Measurements from ENCODE around the gene B4GALNT3. TPM values are rescaled to one million over a fixed set of nuclear protein-coding genes. Genes with fewer than 3 reads are reported as not detected.

B4GALNT3 gene
- total and polyA plus RNA-seq, 2 experiments from 2014 or later = 2.8 to 15.8 TPM

DNA sequence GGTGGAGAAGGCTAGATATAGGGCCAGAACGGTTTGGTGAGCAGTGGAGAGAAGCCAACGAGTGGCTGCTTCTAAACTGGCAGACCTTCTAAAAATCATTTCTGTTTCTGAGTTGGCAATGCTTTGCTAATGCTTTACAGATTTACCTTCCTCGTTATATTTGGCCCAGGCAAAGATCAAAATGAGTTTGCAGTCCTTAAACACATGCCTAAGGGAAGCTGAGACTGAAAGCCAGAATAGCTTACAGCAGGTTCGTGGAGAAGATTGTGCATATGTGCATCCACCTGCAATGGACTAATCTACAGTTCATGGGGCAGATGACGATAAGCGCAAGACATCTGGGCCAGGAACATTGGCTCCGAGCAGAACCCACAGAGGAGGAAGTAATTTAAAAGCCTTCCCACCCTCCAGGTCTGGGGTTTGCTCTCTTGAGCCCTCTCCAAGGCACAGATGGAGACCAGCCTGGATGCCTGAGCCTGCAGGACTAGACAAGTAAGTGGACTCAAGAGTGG, 104.1 kb downstream of the B4GALNT3 start:
- H3K4me2 ChIP-seq = no peak overlapping the region
- no peaks in the 10 kb centered on the region for H3K27me3 ChIP-seq (ENCODE audit: insufficient read depth)

More for the DNA sequence above, 104.1 kb downstream of the B4GALNT3 start:
- Histone ChIP-seq H3F3A (replicated peaks; ENCODE audit: low read depth) (no peaks in the 10 kb centered on the region), H3K4me3 (no peak overlapping the region), H3K79me2 (replicated peaks; ENCODE audit: insufficient read depth) (no peaks in the 10 kb centered on the region), H3K27ac (ENCODE audit: low read depth) (no peak overlapping the region), H3K4me1 (ENCODE audit: insufficient read depth) (no peaks in the 10 kb centered on the region), H4K20me1 (replicated peaks; ENCODE audit: insufficient read depth) (no peaks in the 10 kb centered on the region), H3K36me3 (ENCODE audit: insufficient read depth) (no peaks in the 10 kb centered on the region), H3K9me2 (ENCODE audit: insufficient read depth) (no peaks in the 10 kb centered on the region), H2AFZ (no peak overlapping the region)
- Mint-ChIP-seq H3K27ac (no peak overlapping the region), H3K4me1 (no peaks in the 10 kb centered on the region; the same call in 2 of the 3 replicates), H3K4me3 (no peak overlapping the region), H3K36me3 (ENCODE audit: low read depth) (no peaks in the 10 kb centered on the region; the same call in 2 of the 3 replicates), H3K9me3 (no peaks in the 10 kb centered on the region), H3K27me3 (ENCODE audit: insufficient read depth, low read depth, poor library complexity) (peaks cover 24% of the 10 kb centered on the region)
- DNase-seq (ENCODE audit: low spot score) (no peak), ATAC-seq (no peak)
- TF ChIP-seq ZNF114 (CRISPR knock-in tag; IDR thresholded peaks at IDR 0.05) = no peak
- no peak for TF ChIP-seq NANOG (IDR thresholded peaks at IDR 0.05; ENCODE audit: borderline replicate concordance)
- TF ChIP-seq, protein P1, sequence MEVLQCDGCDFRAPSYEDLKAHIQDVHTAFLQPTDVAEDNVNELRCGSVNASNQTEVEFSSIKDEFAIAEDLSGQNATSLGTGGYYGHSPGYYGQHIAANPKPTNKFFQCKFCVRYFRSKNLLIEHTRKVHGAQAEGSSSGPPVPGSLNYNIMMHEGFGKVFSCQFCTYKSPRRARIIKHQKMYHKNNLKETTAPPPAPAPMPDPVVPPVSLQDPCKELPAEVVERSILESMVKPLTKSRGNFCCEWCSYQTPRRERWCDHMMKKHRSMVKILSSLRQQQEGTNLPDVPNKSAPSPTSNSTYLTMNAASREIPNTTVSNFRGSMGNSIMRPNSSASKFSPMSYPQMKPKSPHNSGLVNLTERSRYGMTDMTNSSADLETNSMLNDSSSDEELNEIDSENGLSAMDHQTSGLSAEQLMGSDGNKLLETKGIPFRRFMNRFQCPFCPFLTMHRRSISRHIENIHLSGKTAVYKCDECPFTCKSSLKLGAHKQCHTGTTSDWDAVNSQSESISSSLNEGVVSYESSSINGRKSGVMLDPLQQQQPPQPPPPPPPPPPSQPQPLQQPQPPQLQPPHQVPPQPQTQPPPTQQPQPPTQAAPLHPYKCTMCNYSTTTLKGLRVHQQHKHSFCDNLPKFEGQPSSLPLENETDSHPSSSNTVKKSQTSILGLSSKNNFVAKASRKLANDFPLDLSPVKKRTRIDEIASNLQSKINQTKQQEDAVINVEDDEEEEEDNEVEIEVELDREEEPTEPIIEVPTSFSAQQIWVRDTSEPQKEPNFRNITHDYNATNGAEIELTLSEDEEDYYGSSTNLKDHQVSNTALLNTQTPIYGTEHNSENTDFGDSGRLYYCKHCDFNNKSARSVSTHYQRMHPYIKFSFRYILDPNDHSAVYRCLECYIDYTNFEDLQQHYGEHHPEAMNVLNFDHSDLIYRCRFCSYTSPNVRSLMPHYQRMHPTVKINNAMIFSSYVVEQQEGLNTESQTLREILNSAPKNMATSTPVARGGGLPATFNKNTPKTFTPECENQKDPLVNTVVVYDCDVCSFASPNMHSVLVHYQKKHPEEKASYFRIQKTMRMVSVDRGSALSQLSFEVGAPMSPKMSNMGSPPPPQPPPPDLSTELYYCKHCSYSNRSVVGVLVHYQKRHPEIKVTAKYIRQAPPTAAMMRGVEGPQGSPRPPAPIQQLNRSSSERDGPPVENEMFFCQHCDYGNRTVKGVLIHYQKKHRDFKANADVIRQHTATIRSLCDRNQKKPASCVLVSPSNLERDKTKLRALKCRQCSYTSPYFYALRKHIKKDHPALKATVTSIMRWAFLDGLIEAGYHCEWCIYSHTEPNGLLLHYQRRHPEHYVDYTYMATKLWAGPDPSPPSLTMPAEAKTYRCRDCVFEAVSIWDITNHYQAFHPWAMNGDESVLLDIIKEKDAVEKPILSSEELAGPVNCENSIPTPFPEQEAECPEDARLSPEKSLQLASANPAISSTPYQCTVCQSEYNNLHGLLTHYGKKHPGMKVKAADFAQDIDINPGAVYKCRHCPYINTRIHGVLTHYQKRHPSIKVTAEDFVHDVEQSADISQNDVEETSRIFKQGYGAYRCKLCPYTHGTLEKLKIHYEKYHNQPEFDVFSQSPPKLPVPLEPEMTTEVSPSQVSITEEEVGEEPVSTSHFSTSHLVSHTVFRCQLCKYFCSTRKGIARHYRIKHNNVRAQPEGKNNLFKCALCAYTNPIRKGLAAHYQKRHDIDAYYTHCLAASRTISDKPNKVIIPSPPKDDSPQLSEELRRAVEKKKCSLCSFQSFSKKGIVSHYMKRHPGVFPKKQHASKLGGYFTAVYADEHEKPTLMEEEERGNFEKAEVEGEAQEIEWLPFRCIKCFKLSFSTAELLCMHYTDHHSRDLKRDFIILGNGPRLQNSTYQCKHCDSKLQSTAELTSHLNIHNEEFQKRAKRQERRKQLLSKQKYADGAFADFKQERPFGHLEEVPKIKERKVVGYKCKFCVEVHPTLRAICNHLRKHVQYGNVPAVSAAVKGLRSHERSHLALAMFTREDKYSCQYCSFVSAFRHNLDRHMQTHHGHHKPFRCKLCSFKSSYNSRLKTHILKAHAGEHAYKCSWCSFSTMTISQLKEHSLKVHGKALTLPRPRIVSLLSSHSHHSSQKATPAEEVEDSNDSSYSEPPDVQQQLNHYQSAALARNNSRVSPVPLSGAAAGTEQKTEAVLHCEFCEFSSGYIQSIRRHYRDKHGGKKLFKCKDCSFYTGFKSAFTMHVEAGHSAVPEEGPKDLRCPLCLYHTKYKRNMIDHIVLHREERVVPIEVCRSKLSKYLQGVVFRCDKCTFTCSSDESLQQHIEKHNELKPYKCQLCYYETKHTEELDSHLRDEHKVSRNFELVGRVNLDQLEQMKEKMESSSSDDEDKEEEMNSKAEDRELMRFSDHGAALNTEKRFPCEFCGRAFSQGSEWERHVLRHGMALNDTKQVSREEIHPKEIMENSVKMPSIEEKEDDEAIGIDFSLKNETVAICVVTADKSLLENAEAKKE (CRISPR knock-in tag; IDR thresholded peaks at IDR 0.05) = no peak
- no peak for TF ChIP-seq EZH2 (IDR thresholded peaks at IDR 0.05; ENCODE audit: low read depth, unreplicated experiment)
- no peak for TF ChIP-seq EZH2phosphoT487 (IDR thresholded peaks at IDR 0.05; ENCODE audit: unreplicated experiment)
- TF ChIP-seq STAT1 (IDR thresholded peaks at IDR 0.05; ENCODE audit: unreplicated experiment) = no peak
- TF ChIP-seq, protein P2, sequence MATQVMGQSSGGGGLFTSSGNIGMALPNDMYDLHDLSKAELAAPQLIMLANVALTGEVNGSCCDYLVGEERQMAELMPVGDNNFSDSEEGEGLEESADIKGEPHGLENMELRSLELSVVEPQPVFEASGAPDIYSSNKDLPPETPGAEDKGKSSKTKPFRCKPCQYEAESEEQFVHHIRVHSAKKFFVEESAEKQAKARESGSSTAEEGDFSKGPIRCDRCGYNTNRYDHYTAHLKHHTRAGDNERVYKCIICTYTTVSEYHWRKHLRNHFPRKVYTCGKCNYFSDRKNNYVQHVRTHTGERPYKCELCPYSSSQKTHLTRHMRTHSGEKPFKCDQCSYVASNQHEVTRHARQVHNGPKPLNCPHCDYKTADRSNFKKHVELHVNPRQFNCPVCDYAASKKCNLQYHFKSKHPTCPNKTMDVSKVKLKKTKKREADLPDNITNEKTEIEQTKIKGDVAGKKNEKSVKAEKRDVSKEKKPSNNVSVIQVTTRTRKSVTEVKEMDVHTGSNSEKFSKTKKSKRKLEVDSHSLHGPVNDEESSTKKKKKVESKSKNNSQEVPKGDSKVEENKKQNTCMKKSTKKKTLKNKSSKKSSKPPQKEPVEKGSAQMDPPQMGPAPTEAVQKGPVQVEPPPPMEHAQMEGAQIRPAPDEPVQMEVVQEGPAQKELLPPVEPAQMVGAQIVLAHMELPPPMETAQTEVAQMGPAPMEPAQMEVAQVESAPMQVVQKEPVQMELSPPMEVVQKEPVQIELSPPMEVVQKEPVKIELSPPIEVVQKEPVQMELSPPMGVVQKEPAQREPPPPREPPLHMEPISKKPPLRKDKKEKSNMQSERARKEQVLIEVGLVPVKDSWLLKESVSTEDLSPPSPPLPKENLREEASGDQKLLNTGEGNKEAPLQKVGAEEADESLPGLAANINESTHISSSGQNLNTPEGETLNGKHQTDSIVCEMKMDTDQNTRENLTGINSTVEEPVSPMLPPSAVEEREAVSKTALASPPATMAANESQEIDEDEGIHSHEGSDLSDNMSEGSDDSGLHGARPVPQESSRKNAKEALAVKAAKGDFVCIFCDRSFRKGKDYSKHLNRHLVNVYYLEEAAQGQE (IDR thresholded peaks at IDR 0.05; ENCODE audit: unreplicated experiment) = no peak
- no peak for TF ChIP-seq CREB1 (CRISPR knock-in tag; IDR thresholded peaks at IDR 0.05; ENCODE audit: low read depth)
- TF ChIP-seq ZNF331 (CRISPR knock-in tag; IDR thresholded peaks at IDR 0.05; ENCODE audit: low read depth) = no peak
- TF ChIP-seq, protein P3, sequence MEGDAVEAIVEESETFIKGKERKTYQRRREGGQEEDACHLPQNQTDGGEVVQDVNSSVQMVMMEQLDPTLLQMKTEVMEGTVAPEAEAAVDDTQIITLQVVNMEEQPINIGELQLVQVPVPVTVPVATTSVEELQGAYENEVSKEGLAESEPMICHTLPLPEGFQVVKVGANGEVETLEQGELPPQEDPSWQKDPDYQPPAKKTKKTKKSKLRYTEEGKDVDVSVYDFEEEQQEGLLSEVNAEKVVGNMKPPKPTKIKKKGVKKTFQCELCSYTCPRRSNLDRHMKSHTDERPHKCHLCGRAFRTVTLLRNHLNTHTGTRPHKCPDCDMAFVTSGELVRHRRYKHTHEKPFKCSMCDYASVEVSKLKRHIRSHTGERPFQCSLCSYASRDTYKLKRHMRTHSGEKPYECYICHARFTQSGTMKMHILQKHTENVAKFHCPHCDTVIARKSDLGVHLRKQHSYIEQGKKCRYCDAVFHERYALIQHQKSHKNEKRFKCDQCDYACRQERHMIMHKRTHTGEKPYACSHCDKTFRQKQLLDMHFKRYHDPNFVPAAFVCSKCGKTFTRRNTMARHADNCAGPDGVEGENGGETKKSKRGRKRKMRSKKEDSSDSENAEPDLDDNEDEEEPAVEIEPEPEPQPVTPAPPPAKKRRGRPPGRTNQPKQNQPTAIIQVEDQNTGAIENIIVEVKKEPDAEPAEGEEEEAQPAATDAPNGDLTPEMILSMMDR (conservative IDR thresholded peaks at IDR 0.05; ENCODE audit: low read depth in 2 of 2) = no peak
- no peak for TF ChIP-seq JUNB (IDR thresholded peaks at IDR 0.05; ENCODE audit: unreplicated experiment)
- TF ChIP-seq POLR2AphosphoS5 (IDR thresholded peaks at IDR 0.05; ENCODE audit: low read depth) = no peak
- TF ChIP-seq, protein P4, sequence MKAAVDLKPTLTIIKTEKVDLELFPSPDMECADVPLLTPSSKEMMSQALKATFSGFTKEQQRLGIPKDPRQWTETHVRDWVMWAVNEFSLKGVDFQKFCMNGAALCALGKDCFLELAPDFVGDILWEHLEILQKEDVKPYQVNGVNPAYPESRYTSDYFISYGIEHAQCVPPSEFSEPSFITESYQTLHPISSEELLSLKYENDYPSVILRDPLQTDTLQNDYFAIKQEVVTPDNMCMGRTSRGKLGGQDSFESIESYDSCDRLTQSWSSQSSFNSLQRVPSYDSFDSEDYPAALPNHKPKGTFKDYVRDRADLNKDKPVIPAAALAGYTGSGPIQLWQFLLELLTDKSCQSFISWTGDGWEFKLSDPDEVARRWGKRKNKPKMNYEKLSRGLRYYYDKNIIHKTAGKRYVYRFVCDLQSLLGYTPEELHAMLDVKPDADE (IDR thresholded peaks at IDR 0.05) = no peak
